HG03520 (cell line): ENCODE data around the gene ATP10A.

Experiments
- ATAC-seq: cut with Tn5 transposase; IDR thresholded peaks from one replicate; pipeline ENCODE4 v1.9.1; 2021; ENCODE audit warnings: mild to moderate bottlenecking, moderate library complexity; ENCODE audit not compliant: unreplicated experiment

The ATP10A gene

DNA sequence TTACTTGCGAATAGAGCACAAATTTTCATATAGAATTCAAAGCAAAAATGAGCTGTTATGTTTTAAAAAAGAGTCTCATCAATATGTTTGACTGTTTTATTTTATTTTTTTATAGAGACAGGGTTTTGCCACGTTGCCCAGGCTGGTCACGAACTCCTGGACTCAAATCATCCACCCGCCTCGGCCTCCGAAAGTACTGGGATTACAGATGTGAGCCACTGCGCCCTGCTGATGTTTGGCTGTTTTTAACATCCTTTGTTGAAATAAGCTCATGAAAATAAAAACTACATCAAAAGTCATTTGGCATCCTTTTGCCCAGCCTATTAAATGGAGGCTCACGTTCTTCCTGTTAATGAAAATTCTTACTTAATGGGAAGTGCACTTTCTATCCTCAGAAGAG lies 154.7 kb downstream of the ATP10A start:
- ATAC-seq: no peak

DNA sequence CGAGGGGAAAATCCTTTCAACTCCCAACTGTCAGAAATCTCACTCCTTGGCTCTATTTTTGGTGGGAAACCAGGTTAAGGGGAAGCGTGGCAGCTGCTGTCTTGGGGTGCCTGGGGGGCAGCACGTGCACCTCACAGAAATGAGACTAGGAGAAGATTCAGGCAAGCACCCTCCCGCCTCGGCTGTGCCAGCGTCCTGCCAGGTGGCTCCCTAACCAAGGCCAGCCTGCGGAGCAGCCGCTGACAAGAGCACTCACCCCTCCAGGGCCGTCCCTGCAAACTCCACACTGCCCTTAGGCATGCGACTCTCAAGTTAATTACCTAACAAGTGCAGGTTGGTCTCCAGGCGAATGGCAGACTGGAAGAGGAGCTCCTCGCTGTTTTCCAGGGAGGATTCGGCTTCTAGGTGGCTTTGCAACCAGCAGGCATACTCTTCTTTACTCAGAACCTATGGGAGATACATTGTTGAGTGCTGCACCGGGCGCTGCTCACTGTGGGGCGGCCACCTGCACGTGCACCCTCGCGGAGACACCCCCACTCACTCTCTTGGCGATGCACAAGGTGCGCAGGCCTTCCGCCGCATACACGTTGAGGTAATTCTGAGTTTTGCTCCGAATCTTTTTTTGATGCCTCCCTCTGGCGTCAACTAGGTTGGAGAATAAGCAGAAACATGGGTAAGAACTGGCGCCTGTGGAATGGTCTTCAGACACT lies 155.3 kb downstream of the ATP10A start:
- no peak for ATAC-seq

DNA sequence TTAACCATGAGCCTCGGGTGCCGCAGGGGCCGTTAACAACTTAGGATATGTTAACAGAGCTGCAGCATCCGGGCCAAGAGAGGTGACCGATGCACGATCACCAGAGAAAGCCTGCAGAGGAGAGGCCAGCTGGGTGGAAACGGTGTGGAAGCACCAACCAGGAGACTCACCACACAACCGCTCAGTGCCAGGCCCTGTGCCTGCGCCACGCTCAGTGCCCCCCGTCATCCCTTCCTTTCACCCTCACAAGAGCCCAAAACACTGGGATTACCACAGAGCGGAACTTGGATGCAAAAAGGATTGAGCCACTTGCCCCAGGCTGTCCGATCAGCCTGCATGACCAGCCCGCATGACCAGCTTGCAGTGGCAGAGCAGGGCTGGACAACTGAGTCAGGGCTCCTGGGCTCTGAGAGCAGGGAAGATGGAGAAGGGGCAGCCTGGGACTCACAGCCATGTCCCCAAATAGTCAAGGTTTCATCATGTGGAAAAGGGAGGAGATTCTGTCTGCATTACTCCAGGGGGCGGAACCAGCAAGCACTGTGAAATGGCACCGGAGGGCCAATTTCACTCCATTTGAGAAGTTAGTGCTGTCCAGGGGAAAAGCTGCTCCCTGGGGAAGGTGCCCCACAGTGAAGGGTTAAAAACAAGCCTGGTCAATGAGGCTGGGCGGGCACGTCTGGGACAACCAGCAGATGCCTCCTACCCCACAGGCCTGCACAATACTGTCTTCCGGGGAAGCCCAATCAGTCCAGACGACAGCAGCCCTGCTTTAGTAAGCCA lies 156.8 kb downstream of the ATP10A start:
- no peak for ATAC-seq

DNA sequence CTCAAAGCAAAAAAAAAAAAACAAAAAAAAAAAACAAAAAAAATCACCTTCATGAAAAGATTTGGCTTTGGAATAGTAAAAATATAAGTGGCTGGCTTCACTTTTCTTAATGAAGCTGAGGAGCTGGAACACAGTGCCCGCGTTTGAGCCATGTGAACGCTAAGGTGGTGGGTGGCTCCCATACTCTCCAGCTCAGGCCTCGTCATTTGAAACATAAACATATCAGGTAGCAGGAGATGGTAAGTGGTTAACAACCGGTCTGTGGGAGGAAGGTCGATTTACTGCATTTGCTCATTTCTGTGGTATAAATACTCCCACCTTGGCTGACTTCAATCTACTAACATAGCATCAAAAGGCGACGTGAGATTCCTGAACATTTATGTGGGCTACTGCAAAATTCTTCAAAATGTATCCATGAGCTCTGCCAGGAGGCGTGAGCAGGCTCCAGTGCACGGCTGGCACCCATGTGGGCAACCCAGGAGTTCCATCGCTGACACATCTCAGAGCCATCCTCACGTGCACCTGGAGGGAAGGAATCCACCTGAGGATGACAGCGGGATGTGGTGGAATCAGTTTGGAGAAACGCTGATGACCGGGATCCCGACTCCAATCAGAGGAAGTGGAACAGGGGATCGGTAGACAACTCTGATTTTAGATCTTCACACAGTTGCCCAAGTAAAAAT lies 157.6 kb downstream of the ATP10A start:
- no peak for ATAC-seq

DNA sequence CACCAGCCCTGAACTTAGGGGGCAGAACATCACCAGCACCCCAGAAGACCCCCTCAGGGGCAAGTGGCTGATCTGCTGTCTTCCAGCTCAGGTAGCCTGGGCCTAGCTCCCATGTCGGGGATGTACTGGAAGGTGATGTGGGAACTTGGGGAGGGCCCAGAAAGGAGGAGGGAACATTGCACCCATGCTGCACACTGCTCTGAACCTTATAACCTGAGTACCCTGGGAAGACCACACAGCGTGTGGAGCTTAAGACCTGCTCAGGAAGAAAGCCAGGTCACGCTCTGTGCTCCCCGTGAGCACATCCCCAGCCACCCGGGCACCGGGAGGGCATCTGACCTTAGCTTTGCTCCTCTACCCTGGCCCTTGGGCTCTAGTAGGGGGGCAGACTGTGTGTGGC lies 159.4 kb downstream of the ATP10A start:
- no peak for ATAC-seq

DNA sequence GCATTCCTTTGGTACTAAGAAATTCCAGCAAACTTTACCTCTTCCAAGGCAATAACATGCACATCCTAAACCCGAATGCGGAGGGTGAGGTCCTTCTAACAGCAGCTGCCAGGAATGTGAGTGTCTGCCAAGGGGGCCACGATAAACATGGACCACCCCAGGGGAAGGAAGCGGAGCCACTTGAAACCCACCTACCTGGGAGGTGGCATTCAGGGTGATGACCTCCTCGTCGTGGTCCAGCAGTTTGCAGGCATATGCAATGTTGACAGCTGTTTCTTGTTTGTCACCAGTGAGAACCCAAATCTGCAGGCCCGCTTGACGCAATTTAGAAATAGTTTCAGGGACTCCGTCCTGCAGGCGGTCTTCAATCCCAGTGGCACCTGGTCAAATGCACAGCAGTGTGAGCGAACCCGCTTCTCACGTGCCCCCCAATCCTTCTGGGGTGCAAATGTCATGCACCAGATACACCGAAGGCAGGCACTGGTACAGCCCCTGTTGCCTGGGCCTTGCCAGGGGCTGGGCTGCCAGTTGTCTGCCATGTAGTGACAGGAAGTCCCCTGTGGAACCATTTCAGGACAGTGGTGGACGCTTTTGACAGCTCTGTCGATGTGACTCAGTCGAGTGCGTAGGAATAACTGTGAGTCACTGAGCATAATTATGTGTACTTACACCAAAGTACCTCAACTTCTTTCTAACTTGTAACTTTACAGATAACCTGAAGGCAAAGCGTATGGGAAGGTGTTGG lies 161.2 kb downstream of the ATP10A start:
- ATAC-seq: no peak

DNA sequence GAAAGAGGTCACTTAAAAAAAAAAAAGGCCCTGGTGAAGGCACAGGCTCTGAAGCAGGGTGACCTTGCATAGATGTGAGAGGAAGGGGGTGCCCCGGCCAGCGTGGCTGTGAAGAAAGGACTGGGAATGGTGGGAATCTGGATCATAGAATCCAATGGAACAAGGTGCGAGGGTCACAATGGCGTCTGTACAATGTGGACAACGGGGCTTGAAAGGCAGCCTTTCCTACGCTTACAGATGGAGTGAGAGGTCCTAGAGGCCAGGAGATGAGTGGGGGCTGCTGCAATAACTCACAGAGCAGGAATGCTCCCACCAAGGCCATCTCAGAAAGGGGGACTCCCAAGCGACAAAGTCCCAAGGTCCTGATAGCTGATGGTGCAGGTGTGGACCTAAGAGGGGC lies 162.2 kb downstream of the ATP10A start:
- ATAC-seq: no peak

DNA sequence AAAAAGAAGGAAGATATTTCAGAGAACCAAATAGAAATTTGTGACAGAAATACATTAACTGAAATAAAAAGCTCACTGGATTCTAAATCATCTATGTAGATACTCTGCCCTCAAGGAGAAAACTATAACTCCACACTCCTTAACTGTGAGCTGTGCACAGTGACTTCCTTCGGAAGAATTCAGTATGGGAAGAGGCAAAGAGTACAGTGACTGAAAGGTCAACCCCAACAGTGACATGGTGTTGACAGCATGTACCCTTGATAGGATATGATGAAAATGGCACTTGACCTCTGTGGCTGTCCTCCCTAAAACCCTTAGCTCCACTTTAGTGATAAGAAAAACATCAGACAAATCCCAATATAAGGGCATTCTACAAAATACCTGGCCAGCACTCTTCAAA lies 165.5 kb downstream of the ATP10A start:
- no peak for ATAC-seq

DNA sequence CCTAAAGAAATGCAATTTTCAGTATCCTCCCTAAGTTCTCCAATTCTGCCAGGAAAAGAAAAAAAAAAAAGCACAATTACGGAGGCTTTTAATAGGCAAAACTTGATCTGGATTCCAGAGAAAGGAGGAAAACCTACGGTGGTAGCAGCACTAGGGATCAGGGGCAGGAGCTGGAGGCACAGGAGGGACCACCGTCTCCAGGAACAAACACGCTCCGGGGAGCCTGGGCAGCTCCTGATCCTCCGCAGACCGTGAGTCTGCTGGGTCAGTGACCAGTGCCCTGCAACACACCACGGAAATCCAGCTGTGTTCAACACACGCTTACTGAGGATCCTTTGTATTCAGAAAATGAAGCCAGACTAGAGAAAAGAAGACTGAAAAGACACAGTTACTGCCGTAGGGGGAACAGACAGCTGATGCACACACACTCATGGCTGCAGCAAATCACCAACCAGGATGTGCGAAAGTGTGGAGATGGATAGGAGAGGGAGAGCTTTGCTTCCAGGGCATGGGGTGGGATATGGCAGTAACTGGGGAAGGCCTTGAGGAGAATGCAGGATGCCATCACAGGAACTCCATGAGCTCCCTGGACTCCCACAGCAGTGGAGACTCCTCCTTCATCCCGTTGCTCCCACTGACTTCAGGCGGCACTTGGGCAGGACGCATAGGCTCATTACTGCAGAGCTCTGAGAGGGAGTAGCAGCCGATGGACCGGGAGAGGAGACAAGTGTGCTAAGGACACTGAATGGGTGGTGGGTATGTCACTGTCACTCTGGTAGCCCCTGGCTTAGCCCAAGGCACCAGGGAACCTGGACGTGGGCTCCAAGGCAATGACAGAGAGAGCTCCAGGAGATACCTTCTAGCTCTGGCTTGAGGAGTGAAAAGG lies 167.0 kb downstream of the ATP10A start:
- no peak for ATAC-seq

DNA sequence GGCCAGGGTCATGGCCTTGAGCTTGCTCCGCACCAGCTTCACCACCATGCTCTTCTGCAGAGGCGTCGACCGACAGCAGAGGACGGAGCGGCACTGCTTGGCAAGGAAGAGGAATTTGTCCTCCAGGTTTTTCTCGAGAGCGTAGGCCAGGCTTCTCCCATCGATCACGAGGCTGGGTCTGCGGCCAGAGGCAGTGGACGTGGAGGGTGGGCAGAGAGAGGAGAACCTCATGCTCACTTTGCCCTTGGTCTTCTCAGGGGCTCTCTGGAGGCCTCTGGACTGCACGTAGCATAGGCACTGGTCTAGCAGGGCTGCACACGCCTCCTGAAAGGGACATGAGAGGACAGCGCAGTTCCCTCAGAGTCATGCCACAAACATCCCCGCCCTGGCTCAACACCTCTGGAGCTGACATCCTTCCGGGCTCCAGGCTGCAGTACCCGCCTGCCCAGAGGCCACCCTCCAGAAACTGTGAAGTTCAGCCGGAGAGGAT lies 168.3 kb downstream of the ATP10A start:
- ATAC-seq: no peak

DNA sequence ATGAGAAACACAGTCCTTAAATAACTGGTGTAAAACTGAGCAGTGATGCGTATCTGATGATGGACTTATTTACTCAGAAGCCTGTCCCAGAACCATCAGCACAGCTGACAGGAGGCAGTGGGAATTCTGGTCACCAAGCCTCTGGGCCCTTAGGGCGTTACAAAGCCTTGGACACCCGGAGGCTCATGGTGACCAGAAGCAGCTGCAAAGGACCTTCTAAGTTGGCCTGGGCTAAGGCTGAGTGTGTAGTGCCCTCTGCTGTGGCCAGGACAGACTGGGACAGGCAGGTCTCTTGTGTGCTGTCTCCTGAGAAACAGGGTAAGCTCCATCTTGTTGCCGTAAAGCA lies 168.9 kb downstream of the ATP10A start:
- no peak for ATAC-seq

DNA sequence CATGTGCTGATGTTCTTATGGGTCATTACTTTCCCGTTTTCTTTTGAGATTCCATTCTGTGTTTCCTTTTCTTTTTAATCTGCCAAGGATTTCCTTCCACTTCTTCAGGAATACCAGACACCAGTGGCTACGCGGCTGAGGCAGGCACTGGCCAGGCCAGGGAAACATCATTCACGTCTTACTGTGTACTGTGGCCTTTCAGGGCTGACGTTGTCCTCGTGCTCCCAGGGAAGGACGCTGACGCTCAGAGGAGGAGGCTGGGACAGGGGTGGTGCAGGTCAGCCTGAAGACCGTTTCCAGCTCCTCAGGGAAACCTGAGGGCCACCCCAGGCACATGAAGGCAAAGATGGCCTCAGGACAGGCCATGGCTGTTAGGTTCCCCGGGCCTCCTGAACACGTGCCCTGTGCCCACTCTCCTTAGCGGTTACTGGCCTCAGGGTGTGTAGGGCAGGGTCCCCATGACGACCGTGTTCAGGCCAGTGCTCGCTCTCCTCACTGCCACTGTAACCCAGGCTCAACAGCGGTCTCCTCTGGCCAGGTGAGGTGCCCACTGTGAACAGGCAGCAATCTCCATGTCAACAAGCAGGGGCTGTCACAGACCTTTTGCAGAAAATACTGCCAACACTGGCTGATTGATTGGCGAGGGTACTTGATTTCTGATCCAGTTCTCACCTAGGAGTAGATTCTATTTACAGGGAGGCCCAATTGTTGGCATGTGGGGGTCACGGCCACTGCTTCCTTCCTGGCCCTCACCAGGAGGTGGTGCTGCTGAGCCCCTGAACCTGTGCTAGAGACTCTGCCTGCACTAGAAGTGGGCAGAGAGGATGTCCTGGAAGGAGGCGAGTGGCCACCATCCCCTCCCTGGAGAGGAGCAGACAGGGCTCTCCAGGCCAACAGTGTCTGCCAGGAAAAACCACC lies 169.5 kb downstream of the ATP10A start:
- no peak for ATAC-seq

DNA sequence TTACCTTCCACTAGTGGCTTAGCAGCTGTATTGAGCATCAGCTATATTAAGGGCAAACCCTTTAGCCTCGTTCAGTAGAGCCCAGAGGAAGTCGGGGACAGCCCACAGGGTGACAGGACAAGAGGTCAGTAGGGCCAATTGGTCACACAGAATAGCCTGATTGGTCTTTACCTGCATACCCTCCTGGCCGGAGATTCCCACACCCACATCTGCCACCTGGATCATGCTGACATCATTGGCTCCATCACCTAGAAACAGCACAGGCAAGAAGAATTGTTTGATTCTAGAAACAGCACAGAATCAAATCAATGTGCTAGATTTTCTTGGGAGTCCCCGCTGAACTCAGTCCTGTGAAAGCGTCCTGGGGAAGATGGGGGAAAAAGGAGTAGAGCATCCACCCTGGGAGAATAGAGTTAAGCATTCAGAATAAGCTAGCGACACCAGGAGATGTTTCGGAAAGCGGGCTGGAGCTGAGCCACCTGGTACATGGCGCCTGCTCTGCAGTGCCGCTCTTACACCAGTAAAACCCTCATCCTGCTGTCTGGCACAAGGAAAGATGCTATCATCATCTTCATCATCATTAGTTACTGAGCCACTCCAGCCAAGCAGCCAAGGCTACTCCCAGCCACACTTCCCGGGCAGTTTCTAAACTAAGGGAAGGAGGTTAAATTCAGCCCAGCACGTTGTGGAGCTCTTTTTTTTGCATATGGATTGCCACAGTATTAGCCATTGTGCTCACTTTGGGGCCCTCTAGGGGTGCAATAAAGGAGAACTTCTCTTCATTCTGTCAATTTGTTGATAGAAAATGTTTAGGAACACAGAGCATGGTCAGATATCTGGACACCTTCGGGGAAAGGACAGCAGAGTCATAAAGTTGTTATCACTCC lies 171.3 kb downstream of the ATP10A start:
- no peak for ATAC-seq

DNA sequence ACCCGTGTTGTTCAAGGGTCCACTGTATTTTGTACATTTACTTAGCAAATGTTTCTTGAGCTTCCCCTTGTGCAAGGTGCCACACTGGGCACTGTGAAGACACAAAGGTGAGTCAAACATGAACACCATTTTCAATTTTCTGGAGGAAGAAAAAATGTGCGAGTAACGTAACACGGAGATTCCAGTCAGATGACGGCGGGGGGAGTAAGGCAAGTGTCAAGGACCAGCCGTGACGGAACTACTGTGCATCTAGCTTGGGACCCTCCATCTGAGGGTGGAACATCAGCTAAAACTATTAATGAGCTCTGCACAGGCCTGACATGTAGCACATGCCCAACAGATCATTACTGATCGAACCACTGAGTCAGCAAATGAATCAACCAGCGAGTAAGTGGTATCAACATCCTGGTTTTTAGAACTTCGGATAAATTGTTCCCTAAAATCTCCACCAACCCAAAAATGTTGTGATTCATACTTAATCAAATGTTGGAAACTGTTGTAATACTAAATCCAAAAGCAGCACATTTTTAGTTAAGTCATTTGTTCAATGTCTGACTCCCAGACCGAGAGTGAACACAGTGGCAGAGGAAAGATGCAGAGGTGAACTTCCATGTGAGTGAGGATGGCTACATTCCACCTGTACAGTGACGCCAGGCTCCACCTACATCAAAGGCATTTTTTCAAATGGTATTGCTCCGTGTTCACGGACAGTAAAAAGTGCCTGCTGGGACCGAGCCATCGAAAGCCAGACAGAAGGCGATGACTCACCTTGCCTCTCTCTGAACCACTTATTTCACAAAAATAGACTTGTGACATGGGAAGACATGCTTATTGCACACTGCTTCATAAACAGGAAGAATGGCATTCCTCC lies 172.2 kb downstream of the ATP10A start:
- no peak for ATAC-seq

DNA sequence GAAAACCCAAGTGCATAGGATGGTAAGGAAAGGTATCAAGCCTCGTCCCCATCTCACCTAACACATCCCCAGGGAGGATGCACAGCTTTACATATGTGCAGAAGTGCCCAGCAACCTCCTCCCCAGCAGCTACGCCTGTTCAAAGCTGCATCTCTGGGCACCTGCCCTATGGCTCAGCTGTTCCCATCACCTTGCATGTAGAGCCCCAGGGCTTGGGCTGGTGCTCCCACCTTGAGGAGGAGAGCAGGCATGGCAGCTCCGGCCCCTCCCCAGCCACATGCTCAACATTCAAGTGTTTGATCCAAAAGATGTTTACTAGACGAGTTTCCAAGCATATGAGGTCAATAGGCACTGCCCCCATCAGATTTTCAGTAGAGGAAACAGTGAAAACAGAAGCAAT lies 173.5 kb downstream of the ATP10A start:
- no peak for ATAC-seq

DNA sequence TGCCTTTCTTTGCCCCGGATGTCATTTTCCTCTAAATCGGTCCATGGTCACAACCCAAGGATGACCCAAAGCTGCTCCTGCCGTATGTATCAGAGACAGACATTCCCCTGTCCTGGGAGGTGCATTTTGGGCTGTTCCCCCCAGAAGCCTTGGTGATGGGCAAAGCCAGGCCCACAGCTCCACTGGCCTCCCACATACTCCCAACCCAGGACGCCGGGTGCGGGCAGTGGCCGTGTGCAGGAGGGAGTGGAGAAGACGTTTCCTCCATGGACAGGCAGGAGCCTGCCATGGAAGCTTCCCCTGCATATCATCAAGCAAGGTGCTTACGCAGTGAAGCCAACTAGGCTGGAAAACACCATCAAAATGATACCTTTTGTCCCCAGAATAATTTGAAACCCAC lies 175.0 kb downstream of the ATP10A start:
- no peak for ATAC-seq

DNA sequence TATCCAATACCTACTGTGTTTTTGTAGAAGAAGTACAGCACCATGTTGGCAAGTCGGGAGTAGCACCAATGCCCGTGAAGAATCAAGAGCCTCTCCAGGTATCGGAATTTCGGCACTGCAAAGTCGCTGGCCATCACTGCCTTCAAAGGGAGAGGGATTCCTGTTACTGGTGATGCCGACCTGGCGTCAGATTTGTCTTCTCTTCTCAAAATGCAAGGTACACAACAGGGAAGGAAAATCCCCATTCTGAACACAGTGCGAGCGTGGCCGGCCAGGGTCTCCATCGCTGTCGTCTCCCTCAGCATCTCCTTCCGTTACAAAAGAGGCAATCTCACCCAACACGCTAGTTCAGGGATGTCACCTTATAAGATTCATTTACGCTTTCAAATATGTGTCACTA lies 175.4 kb downstream of the ATP10A start:
- no peak for ATAC-seq
